HCT116 (cell line): ENCODE measurements around the gene CLDN14. TPM values are rescaled to one million over a fixed set of nuclear protein-coding genes. Genes with fewer than 3 reads are reported as not detected.

Source experiments
- ATAC-seq: fragments of 200-7000 bp; cut with Tn5 transposase; 2 replicates; pipeline ENCODE4 v1.9.1; 2020; ENCODE audit warnings: mild to moderate bottlenecking, moderate library complexity
- BruUV-seq: library from RNA; stranded (reverse); fragments of 400-500 nt; replicated peaks from 2 replicates; lab custom pipeline; 2021; lab: Mats Ljungman, UMichigan
- CTCF ChIA-PET: fragments of 300-600 bp; sonication (Branson Sonifier 250); formaldehyde crosslinking; loops from one replicate; lab custom pipeline; 2021; ENCODE audit warnings: antibody characterized with exemption; lab: Charles Lee
- POLR2A ChIA-PET: fragments of 300-600, 350-600 bp; sonication (Branson Sonifier 250); formaldehyde crosslinking; loops from one replicate; lab custom pipeline; 2021; ENCODE audit warnings: antibody characterized with exemption; lab: Charles Lee
- RAD21 ChIA-PET, 2 experiments: fragments of 300-600 bp; sonication (Branson Sonifier 250); formaldehyde crosslinking; loops; one replicate each; lab custom pipeline; 2023; ENCODE audit warnings: low total read pairs in 2 of 2; ENCODE audit not compliant: uncharacterized antibody in 2 of 2, unreplicated experiment in 2 of 2, low non-redundant PET in 1 of 2; lab: Charles Lee
- DNase-seq: peaks from one replicate; pipeline ENCODE4 v3.0.0-alpha.2; 2010; ENCODE audit warnings: low read depth, low spot score
- H2AFZ ChIP-seq: fragments of 200-600 bp; shearing (Covaris generic), sonication (generic); 2 replicates; pipeline ENCODE4 v1.6.1; 2017; ENCODE audit warnings: low read depth, mixed run types, mixed read lengths, antibody characterized with exemption, low read length; ENCODE audit not compliant: poor library complexity, severe bottlenecking
- H3K27ac ChIP-seq: 2 replicates; pipeline ENCODE4 v1.5.1; 2012; ENCODE audit warnings: low read depth, low read length
- H3K27me3 ChIP-seq: fragments of 200-600 bp; sonication (generic); 2 replicates; pipeline ENCODE4 v1.6.1; 2016; ENCODE audit warnings: mixed run types, low read length, mixed read lengths; ENCODE audit not compliant: insufficient read depth
- H3K36me3 ChIP-seq, 2 experiments: fragments of 200-500 bp in 1 of 2; fragments of 200-600 bp in 1 of 2; sonication (Bioruptor generic) in 1 of 2; sonication (generic) in 1 of 2; 2 replicates each; pipeline versions ENCODE4 v1.5.1 to v1.6.1; 2014 to 2016; ENCODE audit warnings: low read length in 2 of 2, inconsistent platforms in 1 of 2, mixed read lengths in 1 of 2, mixed run types in 1 of 2; ENCODE audit not compliant: insufficient read depth in 2 of 2, control insufficient read depth in 1 of 2
- H3K4me1 ChIP-seq, 2 experiments: fragments of 200-600 bp in 1 of 2; sonication (generic) in 1 of 2; 2 replicates each; pipeline versions ENCODE4 v1.5.1 to v1.6.1; 2012 to 2017; ENCODE audit warnings: low read length in 2 of 2, inconsistent platforms in 1 of 2, mild to moderate bottlenecking in 1 of 2, mixed read lengths in 1 of 2, mixed run types in 1 of 2, moderate library complexity in 1 of 2; ENCODE audit not compliant: insufficient read depth in 2 of 2, control insufficient read depth in 1 of 2
- H3K4me2 ChIP-seq: fragments of 200-600 bp; sonication (generic); 2 replicates; pipeline ENCODE4 v1.6.1; 2017; ENCODE audit warnings: mixed run types, low read length, mixed read lengths
- H3K4me3 ChIP-seq, 2 experiments: fragments of 200-600 bp in 1 of 2; sonication (generic) in 1 of 2; replicated peaks in 1 of 2; 2 replicates each; pipeline ENCODE4 v1.5.1; 2011 to 2016; ENCODE audit warnings: low read length in 2 of 2, control low read depth in 1 of 2, low read depth in 1 of 2, mild to moderate bottlenecking in 1 of 2, mixed read lengths in 1 of 2, mixed run types in 1 of 2
- H3K79me2 ChIP-seq: fragments of 200-600 bp; sonication (generic); 2 replicates; pipeline ENCODE4 v1.6.1; 2017; ENCODE audit warnings: mild to moderate bottlenecking, mixed run types, low read length, moderate library complexity, mixed read lengths; ENCODE audit not compliant: insufficient read depth
- H3K9ac ChIP-seq: fragments of 200-600 bp; sonication (generic); 2 replicates; pipeline ENCODE4 v1.6.1; 2016; ENCODE audit warnings: low read length, mixed read lengths
- H3K9me2 ChIP-seq: fragments of 200-600 bp; sonication (generic), shearing (Covaris generic); 2 replicates; pipeline ENCODE4 v1.6.1; 2017; ENCODE audit warnings: mixed run types, mild to moderate bottlenecking, moderate library complexity; ENCODE audit not compliant: insufficient read depth
- H3K9me3 ChIP-seq, 2 experiments: fragments of 200-500 bp in 1 of 2; fragments of 200-600 bp in 1 of 2; sonication (Bioruptor generic) in 1 of 2; sonication (generic) in 1 of 2; 2 replicates each; pipeline ENCODE4 v1.6.1; 2014 to 2017; ENCODE audit warnings: low read length in 2 of 2, mixed read lengths in 2 of 2, inconsistent platforms in 1 of 2, low read depth in 1 of 2, mild to moderate bottlenecking in 1 of 2, mixed run types in 1 of 2, moderate library complexity in 1 of 2; ENCODE audit not compliant: control insufficient read depth in 1 of 2, insufficient read depth in 1 of 2
- H4K20me1 ChIP-seq: fragments of 200-600 bp; sonication (generic), shearing (Covaris generic); 2 replicates; pipeline ENCODE4 v1.6.1; 2017; ENCODE audit warnings: mixed run types, mild to moderate bottlenecking, moderate library complexity; ENCODE audit not compliant: insufficient read depth
- ATF3 ChIP-seq: IDR thresholded peaks from 2 replicates; pipeline ENCODE4 v1.6.1; 2012
- CBX3 ChIP-seq: IDR thresholded peaks from 2 replicates; pipeline ENCODE4 v1.6.1; 2012; ENCODE audit warnings: low read depth
- CEBPB ChIP-seq: IDR thresholded peaks from 2 replicates; pipeline ENCODE4 v1.6.1; 2012; ENCODE audit warnings: low read depth
- EGR1 ChIP-seq: IDR thresholded peaks from 2 replicates; pipeline ENCODE4 v1.6.1; 2012; ENCODE audit warnings: low read depth
- ELF1 ChIP-seq: IDR thresholded peaks from 2 replicates; pipeline ENCODE4 v1.6.1; 2012; ENCODE audit warnings: low read depth, borderline replicate concordance
- EZH2 ChIP-seq: fragments of 200-600 bp; sonication (generic); IDR thresholded peaks from 2 replicates; pipeline ENCODE4 v1.6.1; 2017; ENCODE audit warnings: antibody characterized with exemption, mixed run types
- FOSL1 ChIP-seq: IDR thresholded peaks from 2 replicates; pipeline ENCODE4 v1.6.1; 2012; ENCODE audit warnings: low read depth
- JUND ChIP-seq: IDR thresholded peaks from 2 replicates; pipeline ENCODE4 v1.6.1; 2012
- POLR2A ChIP-seq: IDR thresholded peaks from 2 replicates; pipeline ENCODE4 v1.7.0; 2011; ENCODE audit warnings: borderline replicate concordance; ENCODE audit not compliant: insufficient read depth, insufficient read length; ENCODE audit errors: extremely low read depth
- POLR2AphosphoS5 ChIP-seq: IDR thresholded peaks from 2 replicates; pipeline ENCODE4 v1.6.1; 2011; ENCODE audit warnings: mild to moderate bottlenecking, low read depth, low read length, moderate library complexity
- RAD21 ChIP-seq: IDR thresholded peaks from 2 replicates; pipeline ENCODE4 v1.6.1; 2012; ENCODE audit warnings: low read depth, mild to moderate bottlenecking
- REST ChIP-seq: IDR thresholded peaks from 2 replicates; pipeline ENCODE4 v1.6.1; 2012; ENCODE audit warnings: low read depth
- SP1 ChIP-seq: IDR thresholded peaks from 2 replicates; pipeline ENCODE4 v1.6.1; 2012; ENCODE audit warnings: low read depth
- ZBTB33 ChIP-seq: IDR thresholded peaks from 2 replicates; pipeline ENCODE4 v1.6.1; 2011; ENCODE audit warnings: mild to moderate bottlenecking, low read length, moderate library complexity; ENCODE audit not compliant: insufficient replicate concordance; ENCODE audit errors: extremely low read depth
- ZFX ChIP-seq: fragments of 450-650 bp; IDR thresholded peaks from 2 replicates; pipeline ENCODE4 v1.6.1; 2017
- ZNF274 ChIP-seq: fragments of 200-500 bp; sonication (Bioruptor generic); IDR thresholded peaks from 2 replicates; pipeline ENCODE4 v1.6.1; 2014; ENCODE audit warnings: mild to moderate bottlenecking, low read depth, low read length, inconsistent platforms
- intact Hi-C: fragments of 100-400 bp; cut with micrococcal nuclease; formaldehyde crosslinking; loops from 2 replicates; pipeline ENCODE4 v1.10.0; 2022
- total RNA-seq: library from RNA; stranded (reverse); gene quantifications from one replicate; pipeline ENCODE4 v1.2.1, GENCODE V29; 2021; ENCODE audit not compliant: unreplicated experiment

CLDN14 gene
- total RNA-seq, 1 experiment from 2014 or later, result not detected

- TF ChIP-seq ELF1, result no peak
- TF ChIP-seq ZBTB33, result no peak
- TF ChIP-seq ATF3, result no peak
- TF ChIP-seq ZFX, result no peak
- TF ChIP-seq EGR1, result no peak
- TF ChIP-seq EZH2, result no peak
Measured at GRCh38 chr21:36472377-36472776, 7.5 kb downstream of the CLDN14 start (continued).

- no peak overlapping the region for H3K27ac ChIP-seq
- POLR2A ChIA-PET, result no interaction called here
Measured at GRCh38 chr21:36471254-36471723, 8.6 kb downstream of the CLDN14 start.

More at GRCh38 chr21:36471254-36471723, 8.6 kb downstream of the CLDN14 start:
- no peaks in the 10 kb centered on the region for H3K79me2 ChIP-seq
- peaks cover 0 to 3% of the 10 kb centered on the region in 2 experiments; a peak in 1 of 4 replicates for H3K4me1 ChIP-seq
- no peak overlapping the region for H3K4me3 ChIP-seq
- H3K36me3 ChIP-seq, result no peaks in the 10 kb centered on the region
- no peak overlapping the region for H3K9ac ChIP-seq
- H3K9me2 ChIP-seq, result no peaks in the 10 kb centered on the region
- ChIA-PET CTCF (no interaction called here), RAD21 (no interaction called here)
- ATAC-seq, result no peak
- TF ChIP-seq REST (no peak), SP1 (no peak), EZH2 (no peak), ATF3 (no peak), CBX3 (no peak), POLR2AphosphoS5 (no peak), FOSL1 (no peak), CEBPB (no peak), ELF1 (no peak), JUND (no peak), ZNF274 (no peak), POLR2A (no peak), RAD21 (no peak)
- peaks cover 3% of the 10 kb centered on the region; the same call in 1 of the 2 replicates for H3K27me3 ChIP-seq
- H3K4me2 ChIP-seq, result no peak overlapping the region
- BruUV-seq, result no TSS peak
- H3K9me3 ChIP-seq, result no peaks in the 10 kb centered on the region
- H4K20me1 ChIP-seq, result no peaks in the 10 kb centered on the region
- DNase-seq, result no peak
- H2AFZ ChIP-seq, result no peak overlapping the region
- intact Hi-C loops, result no loop called here
